ENCODE results near the gene POLA1. TPM values are rescaled to one million over a fixed set of nuclear protein-coding genes. Genes with fewer than 3 reads are reported as not detected.

Gene POLA1
- total RNA-seq (2022; extraction: Qiagen RNA extraction; ENCODE audit: low read depth) = 8.8 to 13.2 TPM (median 12.4 TPM) in 5 replicates

GRCh38 chrX:24693453-24694202 lies at the start of gene POLA1:
TSS of gene POLA1 (plus strand) at chrX:24693918. CDS start at chrX:24693962, 44 bp downstream.

GRCh38 chrX:24647257-24648058 lies 46.3 kb upstream of the POLA1 start, which contains the start of gene PCYT1B:
TSS of gene PCYT1B (minus strand) at chrX:24647347. CDS start at chrX:24647105, 242 bp downstream.

GRCh38 chrX:25015486-25016360 lies 322.0 kb downstream of the POLA1 start, which contains the start of gene ARX:
TSS of gene ARX (minus strand) at chrX:25015965. CDS start at chrX:25015737, 228 bp downstream.

Other genes starting within 250 kb of the POLA1 start
- 3.7 to 6.8 TPM (median 5.6 TPM) in 5 replicates for gene PDK3, start 228.6 kb upstream of the POLA1 start, total RNA-seq (2022; extraction: Qiagen RNA extraction; ENCODE audit: low read depth)
- gene PCYT1B, start 46.6 kb upstream of the POLA1 start, total RNA-seq (2022; extraction: Qiagen RNA extraction; ENCODE audit: low read depth) = not detected in 5 replicates